Pulmonary artery endothelial cell (primary cell): ENCODE measurements around the gene MRPL40. TPM values are rescaled to one million over a fixed set of nuclear protein-coding genes. Genes with fewer than 3 reads are reported as not detected.

Source experiments
- DNase-seq: peaks from one replicate; pipeline ENCODE4 v3.0.0-alpha.2; 2011; ENCODE audit warnings: low read depth, low spot score
- total RNA-seq: library from RNA; depleted of rRNA; stranded (reverse); fragments of >200 nt; gene quantifications from 2 replicates; pipeline ENCODE4 v1.2.3, GENCODE V29; 2014

Gene MRPL40
- 41.2 and 45.6 TPM in 2 replicates for total RNA-seq

DNA sequence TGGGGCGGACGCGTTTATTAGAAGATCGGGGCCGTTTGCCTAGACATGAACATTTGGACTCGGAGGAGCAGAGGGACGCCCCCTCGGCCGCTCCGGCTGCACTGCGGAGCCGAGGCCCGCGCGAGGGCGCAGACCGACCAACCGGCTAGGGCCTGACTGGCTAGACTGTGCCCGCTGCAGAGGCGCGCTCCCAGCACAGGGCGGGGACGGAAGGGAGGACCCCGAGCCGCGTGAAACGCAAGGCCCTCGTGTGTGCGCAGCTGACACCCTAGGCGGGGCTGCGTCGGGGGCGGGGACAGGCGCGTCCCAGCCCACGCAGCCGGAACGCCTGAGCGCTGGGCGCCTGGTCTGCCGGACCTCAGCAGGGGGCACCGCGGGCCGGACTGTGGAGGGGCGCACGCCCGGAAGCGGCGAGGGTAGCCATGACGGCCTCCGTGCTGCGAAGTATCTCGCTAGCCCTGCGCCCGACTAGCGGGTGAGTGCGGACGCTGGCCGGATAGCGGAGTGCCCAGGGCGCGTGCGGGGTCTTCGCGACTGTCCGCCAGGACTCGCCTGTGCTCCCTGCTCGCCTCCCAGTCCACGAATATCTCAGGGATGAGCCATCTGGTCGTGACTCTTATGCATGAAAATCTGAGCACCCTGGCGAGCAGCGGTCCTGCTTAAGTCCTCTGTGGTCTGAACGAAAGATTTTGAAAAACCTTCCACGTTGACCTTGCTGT is at the start of gene MRPL40:
TSS of gene MRPL40 (plus strand) at position 413 of the 719 bp plus-strand sequence. CDS start at position 423, 10 bp downstream.
- DNase-seq: peak; percentile 82

GRCh38 chr22:19383292-19383691 is 49.1 kb upstream of the MRPL40 start:
- no peak for DNase-seq

- DNase-seq: no peak
These were observed 47.0 kb upstream of the MRPL40 start for GRCh38 chr22:19385221-19385906.

GRCh38 chr22:19386248-19386647 is 46.1 kb upstream of the MRPL40 start:
- DNase-seq: no peak

- no peak for DNase-seq
These were observed 45.3 kb upstream of the MRPL40 start for GRCh38 chr22:19387038-19387437.

DNA sequence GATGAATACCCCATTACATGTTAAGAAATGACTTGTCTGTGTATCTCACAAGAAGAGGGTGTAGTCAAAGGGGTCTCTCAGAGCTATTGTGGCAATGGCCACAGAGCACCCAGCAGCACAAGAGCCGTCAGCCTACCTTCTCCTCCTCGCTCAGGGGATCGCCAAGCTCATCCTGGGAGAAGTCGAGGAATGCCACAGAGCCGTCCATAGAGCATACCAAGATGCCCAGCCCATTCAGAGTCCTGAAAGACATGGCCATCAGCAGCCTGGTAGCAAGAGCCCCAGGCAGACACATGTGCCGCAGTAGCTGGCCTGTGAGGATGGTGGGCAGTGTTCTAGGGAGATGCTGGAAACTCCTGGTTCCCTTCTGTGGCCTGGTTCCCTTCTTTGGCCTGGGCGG is 44.8 kb upstream of the MRPL40 start:
- DNase-seq: no peak

DNA sequence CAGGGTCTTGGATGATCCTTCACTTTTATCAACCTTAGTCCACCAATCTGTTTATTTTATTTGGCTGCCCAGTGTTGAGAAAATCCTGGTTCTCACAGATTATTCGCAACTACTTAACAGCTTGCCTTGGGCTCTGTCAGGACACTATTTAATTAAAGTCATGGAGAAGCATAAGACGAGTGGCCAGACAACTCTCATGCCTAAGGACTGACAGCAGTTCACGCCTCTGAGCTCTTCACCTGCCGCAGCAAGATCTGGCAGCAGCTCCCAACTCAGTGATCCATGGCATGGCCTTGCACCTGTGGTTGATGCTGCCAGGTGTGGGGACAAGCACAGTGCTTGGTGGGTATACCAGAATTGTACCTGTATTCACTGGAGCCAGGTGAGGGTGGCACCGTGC is 38.6 kb upstream of the MRPL40 start:
- DNase-seq: no peak

DNA sequence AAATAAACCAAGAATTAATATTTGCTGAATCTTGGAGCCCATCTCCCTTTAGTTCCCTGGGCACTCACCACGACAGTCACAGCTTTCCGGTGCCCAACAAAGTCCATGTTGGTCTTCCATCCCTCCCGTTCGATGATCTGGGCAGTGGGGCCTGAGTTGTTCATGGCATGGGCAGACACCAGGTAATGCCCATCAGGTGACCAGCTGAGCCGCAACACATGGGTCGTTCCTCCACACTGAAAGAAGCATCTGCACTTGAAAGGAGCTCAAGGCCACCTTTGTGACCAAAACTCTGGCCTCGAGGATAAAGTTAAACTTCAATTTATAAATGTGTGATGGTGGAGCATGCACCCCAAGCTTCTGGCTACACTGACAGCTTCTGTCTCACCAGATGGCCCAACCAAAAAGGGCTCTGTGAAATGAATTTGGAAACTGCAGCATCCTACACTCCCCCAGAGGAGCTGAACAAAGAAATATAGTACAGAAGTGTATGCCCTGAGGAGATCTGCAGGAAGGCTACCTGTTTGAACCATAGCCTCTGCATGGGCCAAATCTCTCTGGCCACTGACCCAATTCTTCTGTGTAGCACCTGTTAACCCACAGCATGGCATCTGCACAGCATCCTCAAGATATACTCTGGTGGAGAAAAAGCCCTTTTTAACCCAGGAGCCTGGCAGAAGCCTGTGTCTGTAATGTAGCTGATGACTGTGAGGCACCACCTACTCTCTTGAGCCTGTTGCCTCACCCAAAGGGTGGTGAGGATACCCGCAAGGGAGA is 37.9 kb upstream of the MRPL40 start:
- no peak for DNase-seq

DNA sequence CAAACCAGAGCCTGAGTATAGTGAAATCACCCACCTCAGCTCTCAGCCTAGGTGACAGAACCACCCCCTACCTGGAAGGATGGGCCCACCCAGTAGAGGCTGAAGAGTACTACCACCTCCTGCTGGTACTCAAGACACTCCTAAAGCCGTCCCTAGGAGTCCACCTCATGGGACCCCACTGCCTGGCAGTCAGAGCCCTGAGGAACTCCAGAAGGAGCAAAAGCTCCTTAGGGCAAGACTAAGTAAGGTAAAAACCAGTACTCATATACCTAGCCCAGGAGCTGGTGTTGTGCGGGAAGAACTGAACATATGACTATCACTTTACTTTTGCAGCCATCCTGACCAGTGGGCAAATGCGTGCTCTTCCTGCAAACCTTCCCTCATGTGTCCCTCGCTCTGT is 37.1 kb upstream of the MRPL40 start:
- no peak for DNase-seq

DNA sequence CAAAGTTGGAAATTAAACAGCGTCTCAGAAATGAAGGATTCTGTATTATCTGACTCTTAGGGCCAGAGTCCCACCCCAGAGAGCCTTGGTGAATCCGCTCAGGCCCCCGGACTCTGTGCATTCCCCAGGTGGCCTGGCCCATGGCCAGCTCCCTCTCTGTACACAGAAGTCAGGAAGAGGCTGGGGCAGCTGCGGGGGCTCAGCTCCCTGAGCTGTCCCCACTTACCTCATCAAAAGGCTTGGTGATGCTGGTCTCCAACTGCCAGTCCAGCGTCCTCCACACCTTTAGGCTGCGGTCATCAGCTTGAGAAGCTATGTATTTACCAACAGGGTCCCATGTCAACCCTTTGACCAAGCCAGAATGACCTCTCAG is 35.8 kb upstream of the MRPL40 start:
- DNase-seq: no peak

- DNase-seq: no peak
These were observed 35.2 kb upstream of the MRPL40 start for GRCh38 chr22:19396934-19397733.

- no peak for DNase-seq
These were observed 34.6 kb upstream of the MRPL40 start for GRCh38 chr22:19397734-19398104.

GRCh38 chr22:19398206-19398605 is 34.1 kb upstream of the MRPL40 start:
- DNase-seq: no peak

GRCh38 chr22:19398652-19399051 is 33.7 kb upstream of the MRPL40 start:
- DNase-seq: no peak

- no peak for DNase-seq
These were observed 31.5 kb upstream of the MRPL40 start for GRCh38 chr22:19400881-19401280.

DNA sequence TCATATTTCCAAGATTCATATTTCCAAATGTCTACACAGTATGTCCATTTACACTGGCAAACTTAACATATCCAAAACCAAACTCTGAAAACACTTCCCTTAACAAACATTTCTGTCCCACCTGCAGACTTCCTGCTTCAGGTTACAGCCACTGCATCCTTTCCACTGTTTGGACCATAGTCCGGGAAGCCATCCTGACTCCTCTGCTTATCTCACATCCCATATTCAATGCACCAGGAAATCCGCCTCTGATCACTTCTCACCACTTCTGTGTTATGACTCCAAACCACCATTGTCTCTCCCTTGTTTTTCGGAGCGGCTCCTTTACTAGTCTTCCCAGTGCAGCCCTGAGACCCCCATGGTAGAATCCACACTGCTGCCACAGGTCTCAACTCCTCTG is 30.9 kb upstream of the MRPL40 start:
- no peak for DNase-seq

GRCh38 chr22:19402642-19403191 is 29.6 kb upstream of the MRPL40 start:
- DNase-seq: no peak

DNA sequence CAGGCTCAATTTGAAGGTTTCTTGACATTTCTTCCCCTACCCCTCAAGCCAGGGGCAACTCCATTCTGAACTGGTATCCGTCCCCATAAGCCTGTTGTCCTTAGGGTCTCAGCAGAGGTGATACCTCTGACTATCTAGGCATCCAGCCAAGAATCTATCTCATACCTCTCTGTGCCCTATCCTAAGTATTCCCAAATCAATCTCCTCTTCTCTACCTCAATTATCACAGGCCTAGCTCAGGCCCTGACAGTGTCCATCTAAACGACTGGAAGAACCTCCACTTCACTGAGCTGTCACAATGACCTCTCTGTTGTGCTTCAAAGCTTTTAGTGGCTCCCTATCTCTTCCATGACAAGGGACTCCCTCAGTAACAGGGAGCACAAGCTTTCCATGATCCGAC is 27.7 kb upstream of the MRPL40 start:
- DNase-seq: no peak

- no peak for DNase-seq
These were observed 27.2 kb upstream of the MRPL40 start for GRCh38 chr22:19405133-19405532.

- DNase-seq: no peak
These were observed 26.7 kb upstream of the MRPL40 start for GRCh38 chr22:19405652-19406051.

GRCh38 chr22:19406281-19406811 is 26.0 kb upstream of the MRPL40 start:
- DNase-seq: no peak
